GM18505 (cell line): ENCODE measurements around the gene KDM2A.

Source experiments
- ATAC-seq: cut with Tn5 transposase; IDR thresholded peaks from one replicate; pipeline ENCODE4 v1.9.1; 2021; ENCODE audit not compliant: unreplicated experiment
- POLR2A ChIP-seq: IDR thresholded peaks from 4 replicates; pipeline ENCODE4 v1.6.1; 2011; ENCODE audit warnings: borderline replicate concordance; ENCODE audit not compliant: insufficient read depth, insufficient read length; ENCODE audit errors: extremely low read depth

Gene KDM2A

DNA sequence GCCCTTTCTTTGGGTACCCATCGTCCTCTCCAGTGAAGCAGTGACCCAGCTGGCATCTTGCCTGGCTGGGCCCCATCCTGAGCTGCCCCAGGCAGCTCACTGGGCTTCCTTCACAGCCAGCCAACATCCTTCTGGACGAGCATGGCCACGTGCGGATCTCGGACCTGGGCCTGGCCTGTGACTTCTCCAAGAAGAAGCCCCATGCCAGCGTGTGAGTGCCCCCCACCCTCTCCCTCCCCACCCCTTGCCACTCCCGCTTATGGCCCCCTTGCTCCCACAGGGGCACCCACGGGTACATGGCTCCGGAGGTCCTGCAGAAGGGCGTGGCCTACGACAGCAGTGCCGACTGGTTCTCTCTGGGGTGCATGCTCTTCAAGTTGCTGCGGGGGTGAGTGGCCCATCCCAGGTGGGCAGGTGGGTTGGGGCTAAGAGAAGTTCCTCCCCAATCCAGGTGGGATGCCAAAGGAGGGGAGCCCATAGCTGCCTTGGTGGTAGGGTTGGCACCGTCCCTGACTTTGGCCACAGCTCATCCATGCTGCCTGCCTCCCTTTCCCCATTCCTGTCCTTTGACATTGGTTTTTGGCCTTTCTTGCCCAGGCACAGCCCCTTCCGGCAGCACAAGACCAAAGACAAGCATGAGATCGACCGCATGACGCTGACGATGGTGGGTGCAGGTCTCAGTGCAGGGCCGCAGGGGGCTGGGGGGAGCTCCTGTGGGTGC is 163.3 kb downstream of the KDM2A start:
- no peak for TF ChIP-seq POLR2A
- no peak for ATAC-seq

DNA sequence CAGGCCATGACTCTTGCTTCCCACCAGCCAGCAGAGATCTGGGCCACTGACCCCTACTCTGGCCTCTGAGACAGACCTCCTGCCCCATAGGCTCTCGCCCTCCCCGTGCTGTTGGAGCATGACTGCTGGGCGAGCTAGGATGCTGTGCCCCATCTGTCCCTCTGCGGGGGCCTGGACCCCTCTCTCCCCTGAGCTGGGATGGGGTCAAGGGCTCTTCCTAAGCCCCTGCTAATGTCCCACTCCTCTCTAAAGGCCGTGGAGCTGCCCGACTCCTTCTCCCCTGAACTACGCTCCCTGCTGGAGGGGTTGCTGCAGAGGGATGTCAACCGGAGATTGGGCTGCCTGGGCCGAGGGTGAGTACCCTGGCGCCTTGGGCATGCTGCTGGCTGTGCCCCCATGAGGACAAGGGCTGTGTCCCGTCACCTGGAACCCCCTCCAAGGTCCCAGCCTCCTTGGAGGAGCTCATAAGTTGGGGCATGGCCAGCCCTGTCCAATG is 163.9 kb downstream of the KDM2A start:
- no peak for ATAC-seq
- TF ChIP-seq POLR2A: peak; percentile 5

GRCh38 chr11:67283481-67283963 is 164.5 kb downstream of the KDM2A start:
- ATAC-seq: no peak
- TF ChIP-seq POLR2A: no peak

DNA sequence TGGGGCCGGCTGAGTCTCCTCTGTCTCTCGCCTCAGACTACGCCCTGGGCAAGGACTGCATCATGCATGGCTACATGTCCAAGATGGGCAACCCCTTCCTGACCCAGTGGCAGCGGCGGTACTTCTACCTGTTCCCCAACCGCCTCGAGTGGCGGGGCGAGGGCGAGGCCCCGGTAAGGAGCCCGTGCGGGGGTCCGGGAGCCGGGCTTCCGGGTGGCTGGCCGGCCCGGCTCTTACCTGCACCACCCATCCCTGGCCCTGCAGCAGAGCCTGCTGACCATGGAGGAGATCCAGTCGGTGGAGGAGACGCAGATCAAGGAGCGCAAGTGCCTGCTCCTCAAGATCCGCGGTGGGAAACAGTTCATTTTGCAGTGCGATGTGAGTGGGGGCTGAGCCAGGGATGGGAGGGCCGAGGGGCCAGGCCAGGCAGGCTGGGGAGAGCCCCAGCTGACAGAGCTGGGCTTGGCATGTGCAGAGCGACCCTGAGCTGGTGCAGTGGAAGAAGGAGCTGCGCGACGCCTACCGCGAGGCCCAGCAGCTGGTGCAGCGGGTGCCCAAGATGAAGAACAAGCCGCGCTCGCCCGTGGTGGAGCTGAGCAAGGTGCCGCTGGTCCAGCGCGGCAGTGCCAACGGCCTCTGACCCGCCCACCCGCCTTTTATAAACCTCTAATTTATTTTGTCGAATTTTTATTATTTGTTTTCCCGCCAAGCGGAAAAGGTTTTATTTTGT is 165.9 kb downstream of the KDM2A start:
- no peak for TF ChIP-seq POLR2A
- ATAC-seq: no peak

DNA sequence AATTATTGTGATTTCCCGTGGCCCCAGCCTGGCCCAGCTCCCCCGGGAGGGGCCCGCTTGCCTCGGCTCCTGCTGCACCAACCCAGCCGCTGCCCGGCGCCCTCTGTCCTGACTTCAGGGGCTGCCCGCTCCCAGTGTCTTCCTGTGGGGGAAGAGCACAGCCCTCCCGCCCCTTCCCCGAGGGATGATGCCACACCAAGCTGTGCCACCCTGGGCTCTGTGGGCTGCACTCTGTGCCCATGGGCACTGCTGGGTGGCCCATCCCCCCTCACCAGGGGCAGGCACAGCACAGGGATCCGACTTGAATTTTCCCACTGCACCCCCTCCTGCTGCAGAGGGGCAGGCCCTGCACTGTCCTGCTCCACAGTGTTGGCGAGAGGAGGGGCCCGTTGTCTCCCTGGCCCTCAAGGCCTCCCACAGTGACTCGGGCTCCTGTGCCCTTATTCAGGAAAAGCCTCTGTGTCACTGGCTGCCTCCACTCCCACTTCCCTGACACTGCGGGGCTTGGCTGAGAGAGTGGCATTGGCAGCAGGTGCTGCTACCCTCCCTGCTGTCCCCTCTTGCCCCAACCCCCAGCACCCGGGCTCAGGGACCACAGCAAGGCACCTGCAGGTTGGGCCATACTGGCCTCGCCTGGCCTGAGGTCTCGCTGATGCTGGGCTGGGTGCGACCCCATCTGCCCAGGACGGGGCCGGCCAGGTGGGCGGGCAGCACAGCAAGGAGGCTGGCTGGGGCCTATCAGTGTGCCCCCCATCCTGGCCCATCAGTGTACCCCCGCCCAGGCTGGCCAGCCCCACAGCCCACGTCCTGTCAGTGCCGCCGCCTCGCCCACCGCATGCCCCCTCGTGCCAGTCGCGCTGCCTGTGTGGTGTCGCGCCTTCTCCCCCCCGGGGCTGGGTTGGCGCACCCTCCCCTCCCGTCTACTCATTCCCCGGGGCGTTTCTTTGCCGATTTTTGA is 166.8 kb downstream of the KDM2A start:
- no peak for ATAC-seq

DNA sequence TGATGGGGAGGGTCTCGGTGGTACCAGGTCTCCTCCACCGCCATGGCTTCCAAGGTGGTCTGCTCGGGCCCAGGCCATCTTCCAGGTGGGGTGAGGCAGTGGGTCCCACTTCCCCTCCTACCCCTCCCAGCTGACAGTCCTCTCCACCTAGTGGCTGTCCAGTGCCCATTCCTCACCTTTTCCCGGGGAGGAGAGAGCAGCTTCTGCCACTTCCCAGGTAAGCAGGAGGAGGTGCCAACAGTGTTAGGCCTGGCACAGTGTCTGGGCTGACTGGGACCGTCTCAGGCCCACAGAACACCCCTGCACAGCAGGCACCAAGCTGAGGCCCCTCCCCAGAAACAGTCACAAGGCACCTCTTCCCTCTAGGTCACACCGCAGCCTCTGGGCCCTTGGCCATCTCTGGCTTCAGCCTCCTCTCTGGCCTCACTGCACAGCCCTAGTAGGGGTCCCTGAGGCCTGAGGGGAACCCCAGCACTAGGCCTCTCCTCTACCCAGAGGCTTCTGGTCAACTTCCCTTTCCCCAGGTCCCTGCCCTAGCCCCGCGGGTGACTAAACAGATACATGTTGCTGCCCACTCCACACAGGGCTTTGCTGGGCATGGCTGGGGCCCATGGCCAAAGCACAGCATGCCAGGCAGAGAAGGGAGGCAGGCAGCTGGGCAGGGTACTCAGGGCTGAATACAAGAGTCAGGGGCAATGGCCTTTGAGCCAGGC is 167.7 kb downstream of the KDM2A start:
- ATAC-seq: no peak
- TF ChIP-seq POLR2A: no peak

More for the DNA sequence above, 166.8 kb downstream of the KDM2A start:
- no peak for TF ChIP-seq POLR2A

- TF ChIP-seq POLR2A: no peak
- no peak for ATAC-seq
Observed at GRCh38 chr11:67287355-67288197, 168.5 kb downstream of the KDM2A start.

GRCh38 chr11:67288198-67288451 is 169.1 kb downstream of the KDM2A start:
- peak; percentile 1 for ATAC-seq
- TF ChIP-seq POLR2A: no peak

GRCh38 chr11:67288452-67289225 is 169.6 kb downstream of the KDM2A start:
- ATAC-seq: peak; percentile 60
- peak; percentile 96 for TF ChIP-seq POLR2A

DNA sequence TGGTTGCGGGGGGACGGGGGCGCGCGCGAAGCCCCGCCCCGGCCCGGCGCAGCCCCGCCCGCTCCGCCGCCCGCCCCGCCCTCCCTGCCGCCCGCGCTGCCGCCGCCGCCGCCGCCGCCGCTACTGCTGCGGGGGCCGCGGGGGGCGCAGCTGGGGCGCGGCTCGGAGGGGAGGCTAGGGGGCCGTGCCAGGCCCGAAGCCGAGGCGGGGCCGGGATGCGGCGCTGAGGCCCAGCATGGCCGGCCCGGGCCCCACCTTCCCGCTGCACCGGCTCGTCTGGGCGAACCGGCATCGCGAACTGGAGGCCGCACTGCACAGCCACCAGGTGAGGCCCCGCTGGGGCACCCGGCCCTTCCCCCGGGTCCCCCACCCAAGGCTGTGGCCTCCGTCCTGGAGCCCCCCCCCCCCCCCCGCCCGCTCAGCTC is 170.2 kb downstream of the KDM2A start, which contains the start of gene ANKRD13D:
TSS of gene ANKRD13D (plus strand) at position 78 of the 425 bp plus-strand sequence. CDS start at position 236, 158 bp downstream.
- peak; percentile 48 for ATAC-seq
- TF ChIP-seq POLR2A: no peak

- ATAC-seq: no peak
- TF ChIP-seq POLR2A: no peak
Observed at GRCh38 chr11:67289651-67290479, 170.8 kb downstream of the KDM2A start.

GRCh38 chr11:67290801-67291200 is 171.7 kb downstream of the KDM2A start:
- no peak for ATAC-seq
- no peak for TF ChIP-seq POLR2A
